Breast epithelium (tissue), 3 donors: Measurements from ENCODE around the gene HSD17B11.

Experiments
- POLR2A ChIP-seq: fragments of 450-650 bp; IDR thresholded peaks from one replicate; pipeline ENCODE4 v1.6.1; 2016; ENCODE audit warnings: antibody characterized with exemption, mild to moderate bottlenecking, moderate library complexity
- POLR2AphosphoS5 ChIP-seq, 3 donors: sonication (generic); formaldehyde crosslinking; IDR thresholded peaks; one replicate each; pipeline ENCODE4 v1.6.1; 2017; ENCODE audit warnings: antibody characterized with exemption in 3 of 3
- TF ChIP-seq, protein P1 (sequence below), 3 donors: fragments of 450-650 bp; IDR thresholded peaks; one replicate each; pipeline ENCODE4 v1.5.1; 2016 to 2017; ENCODE audit warnings: antibody characterized with exemption in 3 of 3, mild to moderate bottlenecking in 3 of 3, moderate library complexity in 3 of 3

GRCh38 chr4:87317527-87317926, 73.5 kb downstream of the HSD17B11 start:
- TF ChIP-seq, protein P1, sequence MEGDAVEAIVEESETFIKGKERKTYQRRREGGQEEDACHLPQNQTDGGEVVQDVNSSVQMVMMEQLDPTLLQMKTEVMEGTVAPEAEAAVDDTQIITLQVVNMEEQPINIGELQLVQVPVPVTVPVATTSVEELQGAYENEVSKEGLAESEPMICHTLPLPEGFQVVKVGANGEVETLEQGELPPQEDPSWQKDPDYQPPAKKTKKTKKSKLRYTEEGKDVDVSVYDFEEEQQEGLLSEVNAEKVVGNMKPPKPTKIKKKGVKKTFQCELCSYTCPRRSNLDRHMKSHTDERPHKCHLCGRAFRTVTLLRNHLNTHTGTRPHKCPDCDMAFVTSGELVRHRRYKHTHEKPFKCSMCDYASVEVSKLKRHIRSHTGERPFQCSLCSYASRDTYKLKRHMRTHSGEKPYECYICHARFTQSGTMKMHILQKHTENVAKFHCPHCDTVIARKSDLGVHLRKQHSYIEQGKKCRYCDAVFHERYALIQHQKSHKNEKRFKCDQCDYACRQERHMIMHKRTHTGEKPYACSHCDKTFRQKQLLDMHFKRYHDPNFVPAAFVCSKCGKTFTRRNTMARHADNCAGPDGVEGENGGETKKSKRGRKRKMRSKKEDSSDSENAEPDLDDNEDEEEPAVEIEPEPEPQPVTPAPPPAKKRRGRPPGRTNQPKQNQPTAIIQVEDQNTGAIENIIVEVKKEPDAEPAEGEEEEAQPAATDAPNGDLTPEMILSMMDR (IDR thresholded peaks at IDR 0.05), result no peak
- no peak for TF ChIP-seq POLR2A
- no peak for TF ChIP-seq POLR2AphosphoS5 (IDR thresholded peaks at IDR 0.05)
